HG03108 (cell line): Measurements from ENCODE around the gene ISL1.

Experiments used
- ATAC-seq: cut with Tn5 transposase; IDR thresholded peaks from one replicate; pipeline ENCODE4 v1.9.1; 2021; ENCODE audit warnings: moderate library complexity; ENCODE audit not compliant: unreplicated experiment

The ISL1 gene

DNA sequence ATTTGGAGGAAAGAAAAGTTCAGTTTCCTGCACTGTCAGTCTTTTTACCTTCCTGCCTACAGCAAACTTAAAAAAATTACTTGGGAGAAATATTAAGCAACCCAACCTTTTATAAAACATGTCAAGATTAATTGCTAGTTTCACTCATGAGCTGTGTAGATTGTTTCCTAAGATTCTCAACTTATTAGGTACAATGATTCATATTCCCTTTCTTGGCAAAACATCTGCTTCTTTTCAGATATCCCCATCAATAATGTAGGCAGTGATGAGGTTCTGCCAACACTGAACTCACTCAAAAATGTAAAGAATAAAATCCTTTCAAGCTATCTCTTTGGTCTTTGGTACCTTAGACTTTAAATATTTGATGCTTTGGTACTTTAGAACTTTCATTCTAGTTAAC is 56.0 kb downstream of the ISL1 start:
- ATAC-seq, result no peak
